Measurements from ENCODE around the gene PLD2.
"Not testable (repeated sequence)": the region's sequence is repeated elsewhere in the genome, so short reads cannot be mapped to it uniquely, and the experiment has no call there.

Gene PLD2

DNA sequence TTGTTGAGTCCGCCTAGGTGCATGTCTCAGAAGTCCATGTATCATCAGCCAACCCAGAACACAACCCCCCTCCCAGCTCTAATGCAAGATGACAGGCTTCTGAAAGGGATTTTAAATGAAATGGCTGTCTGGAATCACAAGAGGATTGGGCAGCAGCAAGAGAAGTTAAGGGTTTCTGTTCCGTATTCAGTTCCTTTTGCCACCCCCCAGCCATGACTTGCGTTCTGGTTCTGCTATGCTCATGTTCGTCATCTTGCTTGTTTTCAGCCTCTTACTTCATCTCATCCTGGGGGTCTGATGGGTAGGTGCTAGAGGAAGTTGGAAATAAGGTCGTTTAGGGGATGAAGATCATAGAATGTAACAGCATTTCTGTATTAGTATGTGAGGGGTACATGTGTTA lies 38.2 kb downstream of the PLD2 start:
- Histone ChIP-seq H3K36me3 (ENCODE audit: insufficient read depth, low read length) (no peaks in the 10 kb centered on the region), H3K4me1 (ENCODE audit: insufficient read depth, low read length) (no peaks in the 10 kb centered on the region), H3K9me3 (ENCODE audit: low read length) (no peaks in the 10 kb centered on the region), H3K4me3 (ENCODE audit: low read length) (no peak overlapping the region), H2AFZ (ENCODE audit: low read depth, low read length) (no peak overlapping the region), H3K27me3 (ENCODE audit: insufficient read depth, low read length) (no peaks in the 10 kb centered on the region)

DNA sequence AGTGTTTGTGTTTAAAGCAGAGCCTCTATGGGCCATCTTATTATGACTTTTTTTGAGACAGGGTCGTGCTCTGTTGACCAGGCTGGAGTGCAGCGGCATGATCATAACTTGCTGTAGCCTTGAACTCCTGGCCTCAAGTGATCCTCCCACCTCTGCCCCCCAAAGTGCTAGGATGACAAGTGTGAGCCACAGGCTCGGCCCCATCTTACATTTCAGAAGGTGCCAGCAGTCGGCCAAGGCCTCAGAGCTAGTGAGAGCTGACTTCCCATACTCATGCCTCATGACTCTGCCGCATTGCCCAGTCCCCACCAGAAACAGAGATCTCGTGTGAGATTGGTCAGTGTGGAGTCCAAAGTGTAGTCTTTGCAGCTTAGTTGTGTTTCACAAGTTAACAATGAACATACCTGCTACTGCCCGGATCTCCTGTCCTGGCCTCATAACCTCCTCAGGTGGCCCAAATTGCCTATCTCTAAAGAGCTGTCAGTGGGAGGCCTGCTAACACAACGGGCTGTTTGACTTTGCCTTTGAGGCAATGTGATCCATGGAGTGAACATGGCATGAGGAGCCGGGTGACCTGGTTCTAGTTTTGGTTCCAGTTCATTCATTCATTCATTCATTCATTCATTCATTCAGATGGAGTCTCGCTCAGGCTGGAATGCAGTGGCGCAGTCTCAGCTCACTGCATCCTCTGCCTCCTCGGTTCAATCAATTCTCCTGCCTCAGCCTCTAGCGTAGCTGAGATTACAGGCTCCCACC lies 39.9 kb downstream of the PLD2 start:
- H3K9me3 ChIP-seq (ENCODE audit: low read length) = no peaks in the 10 kb centered on the region
- no peak overlapping the region for H2AFZ ChIP-seq (ENCODE audit: low read depth, low read length)
- H3K4me3 ChIP-seq (ENCODE audit: low read length) = no peak overlapping the region
- H3K27me3 ChIP-seq (ENCODE audit: insufficient read depth, low read length) = no peaks in the 10 kb centered on the region
- no peaks in the 10 kb centered on the region for H3K4me1 ChIP-seq (ENCODE audit: insufficient read depth, low read length)
- no peaks in the 10 kb centered on the region for H3K36me3 ChIP-seq (ENCODE audit: insufficient read depth, low read length)

DNA sequence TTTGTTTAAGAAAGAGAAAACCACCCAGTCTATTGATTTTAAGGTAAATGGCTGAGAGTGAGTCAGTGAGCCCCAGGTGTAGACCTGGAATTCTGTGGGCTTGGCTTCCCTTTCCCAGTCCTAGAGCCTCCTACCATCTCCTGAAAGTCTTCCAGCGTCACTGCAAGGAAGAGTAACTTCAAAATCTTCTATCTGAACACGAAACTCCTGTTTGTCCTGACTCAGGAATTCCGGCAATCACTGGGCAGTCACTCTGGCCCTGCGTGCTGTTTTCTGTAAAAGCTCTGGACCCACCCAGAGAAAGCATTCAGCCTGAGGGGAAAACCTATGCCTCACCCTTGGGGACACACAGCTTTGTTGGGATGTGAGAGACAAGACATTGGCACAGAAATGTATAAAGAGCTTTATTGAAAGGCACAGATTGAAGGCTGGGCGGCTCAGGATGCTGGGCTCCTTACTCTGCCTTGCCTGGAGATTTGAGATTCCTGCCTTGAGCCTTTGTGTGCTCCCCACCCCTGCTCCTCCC lies 42.1 kb downstream of the PLD2 start:
- Histone ChIP-seq H3K27me3 (ENCODE audit: insufficient read depth, low read length) (no peaks in the 10 kb centered on the region), H3K9me3 (ENCODE audit: low read length) (no peaks in the 10 kb centered on the region), H3K4me1 (ENCODE audit: insufficient read depth, low read length) (peaks cover 5% of the 10 kb centered on the region), H2AFZ (ENCODE audit: low read depth, low read length) (no peak overlapping the region), H3K4me3 (ENCODE audit: low read length) (no peak overlapping the region), H3K36me3 (ENCODE audit: insufficient read depth, low read length) (peaks cover 2% of the 10 kb centered on the region)

DNA sequence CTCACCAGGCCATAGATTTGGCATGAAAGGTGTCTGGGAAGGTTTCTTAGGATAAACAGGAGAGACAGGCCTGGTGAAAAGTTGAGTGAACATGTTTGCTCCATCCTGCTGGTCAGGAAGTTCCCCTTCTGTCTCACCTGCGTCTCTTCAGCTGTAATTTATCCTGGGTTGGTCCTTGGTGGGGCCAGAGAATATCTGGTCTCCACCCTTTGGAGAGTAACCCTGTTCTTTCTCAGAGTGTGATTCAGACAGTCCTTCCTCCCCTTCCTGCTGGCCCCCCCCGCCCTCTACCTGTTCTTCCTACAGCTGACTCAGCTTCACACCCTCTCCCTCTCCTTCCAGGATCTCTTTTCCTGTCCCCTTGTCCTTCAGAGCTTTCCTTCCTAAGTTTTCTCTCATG lies 43.3 kb downstream of the PLD2 start:
- no peaks in the 10 kb centered on the region for H3K9me3 ChIP-seq (ENCODE audit: low read length)
- H2AFZ ChIP-seq (ENCODE audit: low read depth, low read length) = no peak overlapping the region
- no peak overlapping the region for H3K4me3 ChIP-seq (ENCODE audit: low read length)
- H3K27me3 ChIP-seq (ENCODE audit: insufficient read depth, low read length) = no peaks in the 10 kb centered on the region
- H3K36me3 ChIP-seq (ENCODE audit: insufficient read depth, low read length) = peaks cover 2% of the 10 kb centered on the region
- peaks cover 11% of the 10 kb centered on the region for H3K4me1 ChIP-seq (ENCODE audit: insufficient read depth, low read length)

DNA sequence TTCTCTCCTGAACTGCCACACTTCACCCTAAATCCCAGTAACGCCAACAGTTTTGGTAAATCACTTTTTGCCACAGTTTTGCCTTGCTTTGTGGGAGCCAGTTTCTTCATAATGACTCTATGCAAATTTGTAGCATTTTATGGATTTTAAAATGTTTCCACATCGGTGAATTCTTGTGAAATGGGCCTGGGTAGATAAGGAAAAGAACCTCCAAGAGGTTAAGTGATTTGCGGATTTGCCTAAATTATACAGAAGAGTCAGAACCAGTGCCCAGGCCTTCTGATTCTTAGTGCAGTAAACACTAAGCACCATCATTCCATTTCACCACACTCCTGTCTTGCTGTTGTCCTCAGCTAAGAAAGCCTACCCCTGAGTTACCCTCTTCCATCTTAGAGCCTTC lies 44.1 kb downstream of the PLD2 start:
- H2AFZ ChIP-seq (ENCODE audit: low read depth, low read length) = no peak overlapping the region
- H3K4me3 ChIP-seq (ENCODE audit: low read length) = no peak overlapping the region
- peaks cover 2% of the 10 kb centered on the region for H3K36me3 ChIP-seq (ENCODE audit: insufficient read depth, low read length)
- no peaks in the 10 kb centered on the region for H3K27me3 ChIP-seq (ENCODE audit: insufficient read depth, low read length)
- H3K4me1 ChIP-seq (ENCODE audit: insufficient read depth, low read length) = peaks cover 11% of the 10 kb centered on the region
- no peaks in the 10 kb centered on the region for H3K9me3 ChIP-seq (ENCODE audit: low read length)

DNA sequence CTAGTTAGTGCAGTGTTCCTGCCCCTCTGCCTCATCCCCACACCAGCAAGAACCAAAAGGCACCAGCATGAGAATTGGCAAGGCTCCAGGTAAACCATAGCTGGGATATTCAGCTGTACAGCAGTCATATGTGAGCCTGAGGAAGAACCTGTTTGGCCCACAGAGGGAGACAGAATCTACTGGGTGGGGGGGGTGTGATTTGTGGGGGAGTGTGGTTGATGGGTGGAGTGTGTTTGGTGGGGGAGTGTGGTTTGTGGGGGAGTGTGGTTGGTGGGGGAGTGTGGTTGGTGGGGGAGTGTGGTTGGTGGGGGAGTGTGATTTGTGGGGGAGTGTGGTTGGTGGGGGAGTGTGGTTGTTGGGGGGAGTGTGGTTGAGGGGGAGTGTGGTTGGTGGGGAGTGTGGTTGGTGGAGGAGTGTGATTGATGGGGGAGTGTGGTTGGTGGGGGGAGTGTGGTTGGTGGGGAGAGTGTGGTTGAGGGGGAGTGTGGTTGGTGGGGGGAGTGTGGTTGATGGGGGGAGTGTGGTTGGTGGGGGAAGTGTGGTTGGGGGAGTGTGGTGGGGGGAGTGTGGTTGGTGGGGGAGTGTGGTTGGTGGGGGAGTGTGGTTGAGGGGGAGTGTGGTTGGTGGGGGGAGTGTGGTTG lies 45.7 kb downstream of the PLD2 start:
- no peak overlapping the region for H3K4me3 ChIP-seq (ENCODE audit: low read length)
- no peaks in the 10 kb centered on the region for H3K9me3 ChIP-seq (ENCODE audit: low read length)
- no peak overlapping the region for H2AFZ ChIP-seq (ENCODE audit: low read depth, low read length)
- peaks cover 14% of the 10 kb centered on the region for H3K4me1 ChIP-seq (ENCODE audit: insufficient read depth, low read length)
- peaks cover 2% of the 10 kb centered on the region for H3K36me3 ChIP-seq (ENCODE audit: insufficient read depth, low read length)
- H3K27me3 ChIP-seq (ENCODE audit: insufficient read depth, low read length) = no peaks in the 10 kb centered on the region

DNA sequence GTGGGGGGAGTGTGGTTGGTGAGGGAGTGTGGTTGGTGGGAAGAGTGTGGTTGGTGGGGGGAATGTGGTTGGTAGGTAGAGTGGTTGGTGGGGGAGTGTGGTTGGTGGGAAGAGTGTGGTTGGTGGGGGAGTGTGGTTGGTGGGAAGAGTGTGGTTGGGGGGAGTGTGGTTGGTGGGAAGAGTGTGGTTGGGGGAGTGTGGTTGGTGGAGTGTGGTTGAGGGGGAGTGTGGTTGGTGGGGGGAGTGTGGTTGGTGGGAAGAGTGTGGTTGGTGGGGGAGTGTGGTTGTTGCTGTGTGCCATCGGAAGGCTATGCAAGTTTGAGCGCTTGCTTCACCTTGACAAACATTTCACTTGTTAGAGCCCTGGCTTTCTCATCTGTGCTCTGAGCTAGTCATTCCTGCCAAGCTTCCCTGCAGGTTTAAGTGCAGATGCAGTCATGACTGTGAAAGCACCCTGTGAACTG lies 46.3 kb downstream of the PLD2 start:
- H2AFZ ChIP-seq (ENCODE audit: low read depth, low read length) = no peak overlapping the region
- H3K27me3 ChIP-seq (ENCODE audit: insufficient read depth, low read length) = no peaks in the 10 kb centered on the region
- peaks cover 2% of the 10 kb centered on the region for H3K36me3 ChIP-seq (ENCODE audit: insufficient read depth, low read length)
- H3K4me1 ChIP-seq (ENCODE audit: insufficient read depth, low read length) = peaks cover 20% of the 10 kb centered on the region
- H3K9me3 ChIP-seq (ENCODE audit: low read length) = no peaks in the 10 kb centered on the region
- H3K4me3 ChIP-seq (ENCODE audit: low read length) = no peak overlapping the region

DNA sequence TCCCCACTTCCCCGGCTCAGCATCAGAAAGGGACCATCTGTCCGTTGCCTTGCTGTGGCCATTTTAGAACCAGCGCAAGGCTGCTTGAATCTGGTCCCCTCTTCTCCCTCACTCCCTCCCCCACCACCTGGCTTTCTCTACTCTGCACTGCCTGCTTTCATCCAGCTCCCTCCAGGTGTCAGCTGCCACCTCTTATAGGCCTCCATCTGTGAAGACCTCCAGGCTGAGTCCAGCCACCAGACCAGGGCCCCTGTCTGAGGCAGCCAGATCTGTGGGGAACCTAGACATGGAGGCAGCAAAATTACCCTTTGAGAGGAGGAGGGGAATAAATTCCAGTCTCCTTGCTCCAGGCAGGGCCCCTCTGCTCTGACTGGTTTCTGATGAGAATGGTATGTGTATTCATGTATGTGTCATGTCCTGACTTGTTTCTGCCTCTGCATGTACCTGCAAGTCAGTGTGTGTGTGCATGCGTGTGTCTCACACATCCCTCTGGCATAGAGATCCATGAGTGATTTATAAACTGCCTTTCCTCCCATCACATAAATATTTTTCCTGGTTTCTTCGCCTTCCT lies 47.2 kb downstream of the PLD2 start:
- H3K9me3 ChIP-seq (ENCODE audit: low read length) = no peaks in the 10 kb centered on the region
- H3K4me3 ChIP-seq (ENCODE audit: low read length) = no peak overlapping the region
- peaks cover 4% of the 10 kb centered on the region for H3K36me3 ChIP-seq (ENCODE audit: insufficient read depth, low read length)
- H3K27me3 ChIP-seq (ENCODE audit: insufficient read depth, low read length) = no peaks in the 10 kb centered on the region
- no peak overlapping the region for H2AFZ ChIP-seq (ENCODE audit: low read depth, low read length)
- H3K4me1 ChIP-seq (ENCODE audit: insufficient read depth, low read length) = peaks cover 25% of the 10 kb centered on the region

DNA sequence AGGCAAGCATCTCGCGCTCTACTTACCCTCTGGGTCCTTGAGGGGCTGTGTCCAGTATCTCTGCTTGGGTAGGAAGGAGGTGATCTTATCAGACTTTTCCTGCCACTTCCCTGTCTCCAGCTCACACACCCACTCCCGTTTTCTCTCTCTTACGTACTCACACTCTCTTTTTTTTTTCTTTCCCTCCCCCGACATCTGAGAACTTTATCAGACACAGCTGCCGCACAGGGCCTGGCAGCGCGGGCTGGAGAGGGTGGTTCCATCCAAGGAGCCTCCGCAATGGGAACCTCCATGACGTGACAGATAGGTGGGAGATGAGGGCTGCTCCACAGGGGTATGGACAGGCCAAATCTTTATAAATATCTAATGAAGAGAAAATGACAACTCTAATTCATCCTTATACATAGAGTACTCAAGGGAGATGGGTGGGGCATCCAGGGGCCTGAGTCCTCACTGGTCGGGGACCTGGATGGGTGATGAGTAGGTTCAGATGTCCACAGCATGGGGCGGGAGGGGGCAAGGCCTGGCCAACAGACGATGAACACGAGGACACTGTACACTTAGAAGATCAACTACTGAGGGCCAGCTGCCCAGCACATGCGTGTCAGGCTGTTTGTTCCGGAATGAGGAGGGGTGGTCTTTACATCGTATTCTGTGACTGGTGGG lies 49.5 kb downstream of the PLD2 start:
- Histone ChIP-seq H2AFZ (ENCODE audit: low read depth, low read length) (no peak overlapping the region), H3K27me3 (ENCODE audit: insufficient read depth, low read length) (no peaks in the 10 kb centered on the region), H3K4me3 (ENCODE audit: low read length) (no peak overlapping the region), H3K4me1 (ENCODE audit: insufficient read depth, low read length) (peaks cover 25% of the 10 kb centered on the region), H3K36me3 (ENCODE audit: insufficient read depth, low read length) (peaks cover 6% of the 10 kb centered on the region), H3K9me3 (ENCODE audit: low read length) (no peaks in the 10 kb centered on the region)

DNA sequence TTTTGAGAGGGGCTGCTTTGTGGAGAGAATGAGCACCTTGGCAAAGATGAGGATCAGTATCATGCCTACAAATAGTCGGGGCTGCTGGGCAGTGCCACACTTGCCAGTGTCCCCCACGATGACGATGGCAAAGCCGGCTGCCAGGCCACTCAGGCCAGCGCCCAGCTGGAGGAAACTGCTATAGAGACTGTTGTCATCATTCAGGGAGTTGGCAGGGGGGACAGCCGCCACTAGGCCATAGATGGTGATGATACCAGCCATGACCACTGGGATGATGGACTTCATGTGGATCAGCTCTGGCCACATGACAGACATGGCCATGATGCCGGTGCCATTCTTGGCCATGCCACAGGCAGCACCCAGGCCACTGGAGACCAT lies 50.0 kb downstream of the PLD2 start:
- Histone ChIP-seq H3K4me1 (ENCODE audit: insufficient read depth, low read length) (peaks cover 25% of the 10 kb centered on the region), H3K36me3 (ENCODE audit: insufficient read depth, low read length) (peaks cover 6% of the 10 kb centered on the region), H2AFZ (ENCODE audit: low read depth, low read length) (no peak overlapping the region), H3K4me3 (ENCODE audit: low read length) (no peak overlapping the region), H3K9me3 (ENCODE audit: low read length) (no peaks in the 10 kb centered on the region), H3K27me3 (ENCODE audit: insufficient read depth, low read length) (no peaks in the 10 kb centered on the region)

DNA sequence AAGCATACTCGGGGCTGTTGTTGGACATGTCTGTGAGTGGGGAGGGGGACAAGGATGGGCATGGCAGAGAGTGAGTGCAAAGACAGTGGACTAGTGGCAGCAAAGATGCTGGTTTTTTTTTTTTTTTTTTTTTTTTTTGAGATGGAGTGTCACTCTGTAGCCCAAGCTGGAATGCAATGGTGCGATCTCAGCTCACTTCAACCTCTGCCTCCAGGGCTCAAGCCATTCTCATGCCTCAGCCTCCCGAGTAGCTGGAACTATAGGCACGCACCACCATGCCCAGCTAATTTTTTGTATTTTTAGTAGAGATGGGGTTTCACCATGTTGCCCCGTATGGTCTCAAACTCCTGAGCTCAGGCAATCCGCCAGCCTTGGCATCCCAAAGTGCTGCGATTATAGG lies 50.4 kb downstream of the PLD2 start:
- H2AFZ ChIP-seq (ENCODE audit: low read depth, low read length); H3K27me3 ChIP-seq (ENCODE audit: insufficient read depth, low read length); H3K4me3 ChIP-seq (ENCODE audit: low read length); H3K9me3 ChIP-seq (ENCODE audit: low read length); H3K36me3 ChIP-seq (ENCODE audit: insufficient read depth, low read length): not testable (repeated sequence)
- H3K4me1 ChIP-seq (ENCODE audit: insufficient read depth, low read length) = peaks cover 25% of the 10 kb centered on the region

DNA sequence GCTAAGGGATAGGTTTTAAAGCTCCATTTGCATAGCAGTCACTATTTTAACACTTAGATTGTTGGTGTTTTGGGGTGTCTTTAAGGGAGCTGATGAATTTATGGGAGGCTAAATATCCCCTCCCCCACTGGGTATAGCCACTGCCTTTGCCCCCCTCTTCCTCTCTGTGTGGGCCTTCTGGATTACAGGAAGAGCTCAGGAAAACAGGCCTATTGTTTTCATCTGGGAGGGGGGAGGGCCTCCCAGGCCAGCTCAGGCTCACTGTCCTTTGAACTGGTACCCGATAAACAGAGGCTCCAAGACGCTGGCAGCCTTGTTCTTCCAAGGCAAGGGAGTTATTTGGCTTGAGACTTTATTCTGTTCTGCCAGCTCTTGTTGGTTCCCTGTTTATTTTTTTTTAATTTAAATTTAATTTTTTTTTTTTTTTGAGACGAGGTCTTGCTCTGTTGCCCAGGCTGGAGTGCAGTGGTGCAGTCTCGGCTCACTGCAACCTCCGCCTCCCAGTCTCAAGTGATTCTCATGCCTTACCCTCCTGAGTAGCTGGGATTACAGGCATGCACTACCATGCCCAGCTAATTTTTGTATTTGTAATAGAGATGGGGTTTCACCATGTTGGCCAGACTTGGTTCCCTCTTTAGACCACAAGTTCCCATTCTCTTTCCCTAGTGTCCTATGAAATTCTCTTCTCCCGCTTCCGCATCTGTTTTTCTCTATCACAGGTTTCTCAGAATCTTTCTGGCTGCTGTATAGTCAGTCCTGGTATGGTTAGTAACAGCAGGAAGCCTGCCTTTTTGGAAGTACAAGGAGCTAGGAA lies 51.3 kb downstream of the PLD2 start:
- peaks cover 25% of the 10 kb centered on the region for H3K4me1 ChIP-seq (ENCODE audit: insufficient read depth, low read length)
- peaks cover 4% of the 10 kb centered on the region for H3K36me3 ChIP-seq (ENCODE audit: insufficient read depth, low read length)
- H3K9me3 ChIP-seq (ENCODE audit: low read length) = no peaks in the 10 kb centered on the region
- H3K27me3 ChIP-seq (ENCODE audit: insufficient read depth, low read length) = no peaks in the 10 kb centered on the region
- H2AFZ ChIP-seq (ENCODE audit: low read depth, low read length) = no peak overlapping the region
- no peak overlapping the region for H3K4me3 ChIP-seq (ENCODE audit: low read length)

All from neuron (in vitro differentiated cells).